ENCODE measurements around the gene COMTD1.

The COMTD1 gene

DNA sequence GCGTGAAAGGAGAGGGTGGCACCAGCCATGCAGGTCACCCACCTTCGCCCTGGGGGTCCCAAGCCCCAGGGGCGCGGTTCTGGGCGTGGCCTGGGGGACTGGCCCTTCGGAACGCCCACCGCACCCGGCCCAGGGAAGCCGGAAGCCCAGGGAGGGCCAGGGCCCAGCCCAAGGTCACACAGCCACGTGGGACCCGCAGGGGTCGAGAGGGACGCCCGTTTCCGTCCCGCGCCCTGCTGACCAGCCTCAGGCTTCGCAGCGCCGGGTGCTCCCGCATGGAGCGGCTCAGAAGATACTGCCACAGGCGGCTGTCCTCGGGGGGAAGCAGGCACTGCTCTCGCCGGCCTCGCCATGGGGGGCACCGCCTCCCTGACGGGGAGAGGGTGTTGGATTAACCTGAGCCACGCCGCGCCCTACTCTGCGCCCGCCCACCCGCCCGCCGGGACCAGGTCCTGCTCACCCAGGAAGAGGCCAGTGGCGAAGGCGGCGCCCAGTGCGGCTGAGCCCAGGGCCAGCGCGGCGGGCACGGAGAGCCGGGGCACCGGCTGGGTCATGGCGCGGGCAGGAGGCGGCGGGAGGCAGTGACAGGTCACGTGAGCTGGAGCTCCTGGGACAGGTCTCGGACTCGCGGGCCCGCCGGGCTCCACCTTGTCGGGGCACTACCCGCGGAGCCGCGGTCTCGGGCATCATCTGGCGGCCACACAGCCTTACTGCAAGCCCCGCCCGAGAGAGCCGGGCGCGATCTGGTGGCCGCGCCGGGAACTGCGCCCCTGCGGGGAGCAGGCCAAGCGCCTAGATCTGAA, at the start of gene COMTD1:
TSS of gene COMTD1 (minus strand) at position 583 of the 803 bp plus-strand sequence. CDS start at position 554, 29 bp downstream.
- peak; percentile 97 for DNase-seq (ENCODE audit: low spot score)
- FAIRE-seq: no peak

GRCh38 chr10:75283671-75284470, 48.1 kb upstream of the COMTD1 start:
- no peak for FAIRE-seq

DNA sequence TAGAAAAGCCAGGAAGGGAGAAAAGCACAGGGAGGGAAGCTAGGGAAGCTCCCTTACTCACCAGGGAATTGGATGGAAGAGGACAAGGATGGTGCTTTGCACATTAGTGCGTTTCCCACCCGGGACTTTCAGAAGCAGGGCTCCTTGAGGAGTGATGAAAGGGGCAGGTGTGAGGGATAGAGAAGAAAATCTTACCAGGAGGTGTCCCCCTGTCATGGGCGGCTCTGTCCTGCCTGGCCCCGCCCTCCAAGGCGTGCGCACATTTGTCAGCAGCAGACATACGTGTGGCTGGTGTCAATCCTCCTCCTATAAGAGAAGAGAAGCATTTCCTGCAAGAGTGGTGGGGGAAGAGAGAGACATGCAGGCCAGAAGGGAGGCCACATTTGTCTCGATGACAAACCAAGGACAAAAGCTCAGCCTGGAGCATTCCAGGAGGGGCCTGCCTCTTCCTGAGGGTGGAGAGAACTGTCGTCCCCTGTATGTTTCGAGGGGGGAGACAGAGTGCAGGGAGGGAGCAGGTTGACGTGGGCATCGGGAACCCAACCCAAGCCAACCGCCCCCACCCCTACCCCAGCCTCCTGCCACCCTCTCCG, 47.4 kb upstream of the COMTD1 start:
- no peak for FAIRE-seq
- no peak for DNase-seq (ENCODE audit: low spot score)

More at GRCh38 chr10:75283671-75284470, 48.1 kb upstream of the COMTD1 start:
- no peak for DNase-seq (ENCODE audit: low spot score)

DNA sequence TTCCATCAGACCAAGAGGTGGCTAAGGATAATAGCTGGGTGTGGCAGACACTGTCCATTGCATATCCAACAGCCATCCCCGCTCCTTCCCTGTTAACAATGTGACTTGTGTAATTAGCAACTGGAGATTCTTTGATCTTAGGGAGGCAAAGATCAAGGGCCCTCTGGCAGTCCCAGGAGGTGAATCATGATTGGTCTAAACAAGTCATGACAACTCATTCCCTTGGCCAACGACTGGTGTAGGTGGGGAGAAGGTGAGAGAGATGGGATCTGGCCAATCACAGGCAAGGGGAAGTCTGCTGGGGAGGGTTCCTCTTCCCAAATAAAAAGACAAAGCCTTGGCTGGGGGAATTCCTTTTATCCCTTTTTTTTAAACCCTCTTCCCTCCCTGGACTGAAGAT, 46.2 kb upstream of the COMTD1 start:
- DNase-seq (ENCODE audit: low spot score) (no peak), FAIRE-seq (no peak)

- DNase-seq (ENCODE audit: low spot score) (no peak), FAIRE-seq (peak; percentile 68)
Measured at GRCh38 chr10:75280236-75280635, 44.5 kb upstream of the COMTD1 start.

- no peak for DNase-seq (ENCODE audit: low spot score)
Measured at GRCh38 chr10:75276069-75276872, 40.5 kb upstream of the COMTD1 start.

GRCh38 chr10:75272896-75273295, 37.1 kb upstream of the COMTD1 start:
- FAIRE-seq (no peak), DNase-seq (ENCODE audit: low spot score) (no peak)

More at GRCh38 chr10:75276069-75276872, 40.5 kb upstream of the COMTD1 start:
- no peak for FAIRE-seq

GRCh38 chr10:75272094-75272493, 36.3 kb upstream of the COMTD1 start:
- no peak for DNase-seq (ENCODE audit: low spot score)

GRCh38 chr10:75269605-75270004, 33.8 kb upstream of the COMTD1 start:
- no peak for FAIRE-seq
- DNase-seq (ENCODE audit: low spot score): no peak

More at GRCh38 chr10:75272094-75272493, 36.3 kb upstream of the COMTD1 start:
- FAIRE-seq: no peak

GRCh38 chr10:75266945-75267344, 31.2 kb upstream of the COMTD1 start:
- DNase-seq (ENCODE audit: low spot score): no peak
- FAIRE-seq: no peak

DNA sequence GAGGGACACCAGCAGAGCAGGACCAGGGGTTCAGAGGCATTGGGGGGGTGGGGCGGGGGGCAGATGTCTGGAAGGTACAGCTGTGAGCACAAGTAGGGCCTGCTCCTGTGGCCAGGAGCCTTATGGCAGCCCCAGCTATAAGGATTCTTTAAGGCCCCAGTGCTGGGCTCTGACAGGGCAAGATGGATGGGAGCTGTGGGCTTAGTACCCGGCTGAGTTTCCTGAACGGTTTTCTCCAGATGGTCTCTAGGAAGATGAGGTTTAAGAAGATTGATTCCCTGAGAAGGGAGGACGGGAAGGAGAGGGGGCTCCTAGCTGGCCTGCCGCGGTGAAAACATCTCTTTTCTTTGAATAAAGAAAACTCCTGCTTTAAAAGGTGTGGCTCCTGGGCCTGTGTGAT, 30.1 kb upstream of the COMTD1 start:
- FAIRE-seq (no peak), DNase-seq (ENCODE audit: low spot score) (no peak)

- DNase-seq (ENCODE audit: low spot score) (no peak), FAIRE-seq (peak; percentile 37)
Measured at GRCh38 chr10:75263806-75264205, 28.0 kb upstream of the COMTD1 start.

DNA sequence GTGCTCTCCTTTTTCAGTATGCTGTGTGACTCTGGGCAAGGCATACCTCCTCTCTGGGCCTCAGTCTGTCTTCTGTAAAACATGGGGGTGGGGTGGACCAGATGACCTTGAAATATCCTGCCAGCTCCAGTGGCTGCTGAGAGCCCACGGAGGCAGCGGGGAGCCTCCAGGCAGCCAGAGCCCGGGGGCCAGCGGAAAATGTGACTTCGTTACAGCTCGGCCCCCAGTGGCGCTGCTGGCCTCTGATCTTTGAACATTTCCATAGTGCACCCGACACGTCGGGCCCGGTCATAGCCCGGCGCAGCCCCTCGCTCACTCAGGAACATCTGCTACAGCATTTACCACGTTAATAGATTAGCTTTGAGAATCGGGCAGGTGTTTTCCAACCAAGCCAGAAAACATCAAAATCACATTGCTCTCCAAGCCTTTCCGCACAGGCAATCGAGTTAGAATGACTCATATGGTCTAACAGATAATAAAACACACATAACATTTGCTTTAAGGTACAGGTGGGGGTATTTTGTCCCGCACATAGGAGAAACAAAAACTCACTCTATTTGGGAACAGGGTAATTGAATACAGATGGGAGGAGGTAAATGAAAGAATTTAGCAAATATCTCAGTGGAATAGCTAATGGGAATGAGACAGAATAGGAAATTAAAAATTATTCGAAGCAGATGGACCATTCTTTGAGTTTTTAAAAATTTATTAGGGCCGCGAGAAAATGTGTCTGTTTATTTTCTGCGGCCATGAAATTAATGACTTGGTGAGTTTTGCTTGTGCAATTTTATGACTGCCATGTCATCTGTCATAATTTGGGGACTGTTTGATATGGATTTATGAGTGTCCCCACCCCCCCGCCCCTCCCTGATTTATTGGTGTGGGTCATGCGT, 26.3 kb upstream of the COMTD1 start:
- DNase-seq (ENCODE audit: low spot score) (no peak), FAIRE-seq (peak; percentile 13)

- no peak for DNase-seq (ENCODE audit: low spot score)
- FAIRE-seq: no peak
Measured at GRCh38 chr10:75260990-75261389, 25.2 kb upstream of the COMTD1 start.

GRCh38 chr10:75254739-75255138, 19.0 kb upstream of the COMTD1 start:
- DNase-seq (ENCODE audit: low spot score) (no peak), FAIRE-seq (no peak)

- DNase-seq (ENCODE audit: low spot score) (no peak), FAIRE-seq (no peak)
Measured at GRCh38 chr10:75253281-75254220, 17.8 kb upstream of the COMTD1 start.

DNA sequence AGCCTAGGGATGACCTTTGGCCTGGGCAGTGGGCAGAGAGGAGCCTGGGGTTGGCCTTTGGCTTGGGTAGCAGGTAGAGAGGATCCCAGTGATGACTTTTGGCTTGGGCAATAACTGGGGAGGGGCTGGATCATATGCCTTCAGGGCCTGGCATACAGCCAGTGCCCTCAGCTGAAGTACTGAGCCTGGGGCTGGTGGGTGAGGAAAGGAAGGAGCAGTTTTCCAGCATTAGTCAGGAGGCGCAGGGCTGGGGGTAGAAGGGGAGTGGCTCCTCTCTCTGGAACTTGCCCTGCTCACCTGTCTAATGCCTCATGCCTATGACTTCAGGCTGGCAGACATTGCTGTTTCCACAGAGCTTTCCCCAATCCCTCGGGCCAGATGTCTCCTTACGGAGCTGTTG, 15.2 kb upstream of the COMTD1 start:
- FAIRE-seq (no peak), DNase-seq (ENCODE audit: low spot score) (peak; percentile 63)

DNA sequence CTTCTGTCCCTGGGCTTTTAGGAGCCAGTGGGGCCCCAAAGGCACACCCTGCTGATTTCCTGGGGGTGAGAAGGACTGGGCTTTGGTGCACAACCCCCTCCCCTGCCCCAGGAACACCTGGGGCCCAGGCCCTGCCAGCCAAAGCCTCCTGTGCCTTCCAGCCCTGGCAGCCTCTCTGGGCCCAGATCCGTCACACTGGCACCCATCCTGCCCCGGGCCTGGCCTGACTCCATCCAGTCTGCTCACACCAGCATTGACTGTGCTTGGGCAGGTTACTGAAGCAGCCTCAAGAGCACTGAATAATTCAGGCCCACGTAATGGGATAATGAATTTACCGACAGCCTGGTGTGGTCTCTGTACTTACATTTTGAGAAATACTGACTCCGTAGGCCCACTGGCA, 12.0 kb upstream of the COMTD1 start:
- DNase-seq (ENCODE audit: low spot score) (no peak), FAIRE-seq (peak; percentile 76)

DNA sequence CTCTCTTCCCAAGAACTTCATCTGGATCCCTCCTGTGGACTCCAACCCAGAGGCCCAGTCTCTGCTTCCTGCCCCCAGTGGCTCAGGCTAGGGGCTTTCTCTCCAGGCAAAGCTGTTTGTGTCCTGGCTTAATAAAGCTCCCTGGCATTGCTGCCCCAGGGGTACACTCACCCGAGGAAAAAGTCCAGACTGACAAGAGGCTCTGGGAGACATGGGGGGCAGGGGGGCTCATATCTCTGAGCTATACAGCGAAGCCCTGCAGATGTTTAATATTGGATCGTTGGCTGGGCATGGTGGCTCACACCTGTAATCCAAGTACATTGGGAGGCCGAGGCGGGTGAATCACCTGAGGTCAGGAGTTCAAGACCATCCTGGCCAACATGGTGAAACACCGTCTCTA, 10.7 kb upstream of the COMTD1 start:
- no peak for FAIRE-seq

More for the DNA sequence above, 10.7 kb upstream of the COMTD1 start:
- no peak for DNase-seq (ENCODE audit: low spot score)
